Endothelial cell of umbilical vein (primary cell): ENCODE measurements around the gene CDT1. TPM values are rescaled to one million over a fixed set of nuclear protein-coding genes. Genes with fewer than 3 reads are reported as not detected.

ENCODE experiments used
- BruUV-seq: library from RNA; stranded (reverse); fragments of 400-500 nt; replicated peaks from 2 replicates; lab custom pipeline; 2021; lab: Mats Ljungman, UMichigan
- CTCF ChIA-PET: fragments of 300-600, 350-600 bp; sonication (Branson Sonifier 250); formaldehyde crosslinking; loops from one replicate; lab custom pipeline; 2021; ENCODE audit warnings: antibody characterized with exemption, inconsistent platforms; lab: Charles Lee
- POLR2A ChIA-PET: fragments of 300-600, 350-600 bp; sonication (Branson Sonifier 250); formaldehyde crosslinking; loops from one replicate; lab custom pipeline; 2021; ENCODE audit warnings: antibody characterized with exemption, inconsistent platforms; lab: Charles Lee
- DNase-seq: peaks from one replicate; pipeline ENCODE4 v3.0.0-alpha.2; 2011; ENCODE audit warnings: low read depth, low spot score
- FAIRE-seq: peaks from 2 replicates; lab custom pipeline; 2011; peaks lifted over from hg19 to GRCh38; lab: Jason Lieb, UNC
- H2AFZ ChIP-seq: 2 replicates; pipeline ENCODE4 v1.6.0; 2012; ENCODE audit warnings: low read depth, low read length, control low read depth, inconsistent platforms
- H3K27ac ChIP-seq: 2 replicates; pipeline ENCODE4 v1.5.1; 2011; ENCODE audit warnings: low read depth, mild to moderate bottlenecking, control low read depth, low read length, moderate library complexity; ENCODE audit not compliant: insufficient read depth
- H3K27me3 ChIP-seq, 2 experiments: 2 replicates each; pipeline versions ENCODE4 v1.6.0 to v1.6.1; 2011; ENCODE audit warnings: low read length in 2 of 2, mixed read lengths in 1 of 2; ENCODE audit not compliant: control insufficient read depth in 2 of 2, insufficient read depth in 2 of 2
- H3K36me3 ChIP-seq, 2 experiments: 2 replicates in 1 of 2; 3 replicates in 1 of 2; pipeline ENCODE4 v1.5.1; 2011; ENCODE audit warnings: low read length in 2 of 2, mild to moderate bottlenecking in 1 of 2, moderate library complexity in 1 of 2; ENCODE audit not compliant: control insufficient read depth in 2 of 2, insufficient read depth in 2 of 2; ENCODE audit errors: extremely low read depth in 1 of 2
- H3K4me1 ChIP-seq: 3 replicates; pipeline ENCODE4 v1.5.1; 2011; ENCODE audit warnings: mild to moderate bottlenecking, low read length; ENCODE audit not compliant: control insufficient read depth, insufficient read depth; ENCODE audit errors: extremely low read depth
- H3K4me2 ChIP-seq: 2 replicates; pipeline ENCODE4 v1.6.1; 2011; ENCODE audit warnings: low read length, control low read depth, mixed read lengths; ENCODE audit not compliant: insufficient read depth
- H3K4me3 ChIP-seq, 3 experiments: fragments of 200-600 bp in 1 of 3; sonication (generic), shearing (Covaris generic) in 1 of 3; replicated peaks in 1 of 3; 2 replicates each; pipeline ENCODE4 v1.5.1; 2011 to 2016; ENCODE audit warnings: control low read depth in 3 of 3, low read length in 3 of 3, mild to moderate bottlenecking in 2 of 3, inconsistent platforms in 1 of 3, low read depth in 1 of 3, moderate library complexity in 1 of 3; ENCODE audit not compliant: insufficient read depth in 1 of 3
- H3K79me2 ChIP-seq: 2 replicates; pipeline ENCODE4 v1.6.0; 2012; ENCODE audit warnings: low read length, inconsistent platforms; ENCODE audit not compliant: control insufficient read depth, insufficient read depth
- H3K9ac ChIP-seq: replicated peaks from 2 replicates; pipeline ENCODE3; 2011; ENCODE audit warnings: low read length, control low read depth; ENCODE audit not compliant: insufficient read depth; ENCODE audit errors: extremely low read depth
- H3K9me1 ChIP-seq: replicated peaks from 3 replicates; pipeline ENCODE4 v1.6.0; 2011; ENCODE audit warnings: mild to moderate bottlenecking, low read length; ENCODE audit not compliant: control insufficient read depth, insufficient read depth; ENCODE audit errors: extremely low read depth
- H3K9me3 ChIP-seq: replicated peaks from 2 replicates; pipeline ENCODE4 v1.5.1; 2012; ENCODE audit warnings: low read length, inconsistent platforms; ENCODE audit not compliant: control insufficient read depth, insufficient read depth
- H4K20me1 ChIP-seq: replicated peaks from 2 replicates; pipeline ENCODE3; 2011; ENCODE audit warnings: mild to moderate bottlenecking, low read length; ENCODE audit not compliant: control insufficient read depth, insufficient read depth; ENCODE audit errors: extremely low read depth
- CTCF ChIP-seq, 2 donors: IDR thresholded peaks; 1 replicate in 1 of 2; 2 replicates in 1 of 2; pipeline ENCODE4 v1.5.1; 2011; ENCODE audit warnings: low read length in 2 of 2, mild to moderate bottlenecking in 2 of 2, moderate library complexity in 2 of 2, control low read depth in 1 of 2, inconsistent platforms in 1 of 2, low read depth in 1 of 2; ENCODE audit not compliant: insufficient read depth in 1 of 2; ENCODE audit errors: extremely low read depth in 1 of 2
- EZH2 ChIP-seq: IDR thresholded peaks from 2 replicates; pipeline ENCODE4 v1.6.1; 2012; ENCODE audit warnings: borderline replicate concordance, low read depth, mild to moderate bottlenecking, moderate library complexity, low read length, inconsistent platforms; ENCODE audit not compliant: severe bottlenecking
- FOS ChIP-seq: IDR thresholded peaks from 2 replicates; pipeline ENCODE4 v1.6.1; 2011; ENCODE audit warnings: mild to moderate bottlenecking, low read length, moderate library complexity, borderline replicate concordance; ENCODE audit not compliant: insufficient read depth
- GATA2 ChIP-seq: IDR thresholded peaks from 2 replicates; pipeline ENCODE4 v1.7.0; 2011; ENCODE audit warnings: low read depth, mild to moderate bottlenecking, moderate library complexity, mixed read lengths, low read length; ENCODE audit not compliant: insufficient read length, insufficient read depth
- JUN ChIP-seq: IDR thresholded peaks from 2 replicates; pipeline ENCODE4 v1.6.1; 2011; ENCODE audit warnings: borderline replicate concordance, low read depth; ENCODE audit not compliant: insufficient read length, insufficient read depth
- MAX ChIP-seq: IDR thresholded peaks from 2 replicates; pipeline ENCODE4 v1.6.1; 2011; ENCODE audit not compliant: insufficient read depth, insufficient read length
- MYC ChIP-seq: IDR thresholded peaks from one replicate; pipeline ENCODE4 v1.6.1; 2011; ENCODE audit warnings: mild to moderate bottlenecking, low read depth, low read length
- POLR2A ChIP-seq: IDR thresholded peaks from 2 replicates; pipeline ENCODE4 v1.6.1; 2012; ENCODE audit warnings: low read depth, mild to moderate bottlenecking, control low read depth, low read length
- POLR2AphosphoS5 ChIP-seq: IDR thresholded peaks from 2 replicates; pipeline ENCODE4 v1.6.1; 2012; ENCODE audit warnings: low read depth, mild to moderate bottlenecking, control low read depth, low read length, moderate library complexity; ENCODE audit not compliant: insufficient read depth
- dilution Hi-C: fragments of 300-500 bp; cut with MboI; formaldehyde crosslinking; loops from one replicate; pipeline ENCODE4 v1.15.0; 2019; ENCODE audit warnings: low sequenced_read_pairs; ENCODE audit not compliant: extremely low pct_ligation_motif_present
- intact Hi-C: fragments of 100-400 bp; cut with micrococcal nuclease; formaldehyde crosslinking; loops from one replicate; pipeline ENCODE4 v1.10.0; 2022
- polyA plus RNA-seq, 4 experiments: library from polyadenylated mRNA; depleted of rRNA in 3 of 4; stranded (reverse) in 3 of 4; unstranded in 1 of 4; fragments of >200 nt; gene quantifications; 2 replicates each; pipeline versions ENCODE4 v1.2.1 to v1.2.3, GENCODE V29; 2011 to 2012; ENCODE audit warnings: missing spikeins in 1 of 4
- total RNA-seq: library from RNA; stranded (reverse); gene quantifications from 2 replicates; pipeline ENCODE4 v1.2.3, GENCODE V29; 2021

Gene CDT1
- total and polyA plus RNA-seq, 2 donors (not counting 3 experiments of a cell fraction or from before 2014, with no cell fraction given) = 15.6 to 30.6 TPM

GRCh38 chr16:88812513-88813268, 9.1 kb downstream of the CDT1 start:
- peak overlapping the region; percentile 85 for H3K4me2 ChIP-seq
- H3K27me3 ChIP-seq = no peaks in the 10 kb centered on the region
- H3K9ac ChIP-seq = peak overlapping the region; percentile 42
- dilution Hi-C loops (no loop called here), intact Hi-C loops (loop anchor here (1.0 to 5.0 kb wide), 2 partner anchors 45 to 110 kb away; partner anchors contain the start of gene TRAPPC2L)
- H3K27ac ChIP-seq = peak overlapping the region; percentile 49
- no TSS peak for BruUV-seq
- H3K9me3 ChIP-seq = no peaks in the 10 kb centered on the region
- FAIRE-seq (no peak), DNase-seq (no peak)
- peak overlapping the region; percentile 96 for H2AFZ ChIP-seq
- peaks cover 17% of the 10 kb centered on the region for H3K4me1 ChIP-seq
- TF ChIP-seq MYC (no peak), MAX (no peak), JUN (no peak), POLR2AphosphoS5 (no peak), FOS (no peak), POLR2A (no peak), CTCF (IDR thresholded peaks at IDR 0.05; ENCODE audit: extremely low read depth in 1 of 2, insufficient read depth in 1 of 2, low read depth in 1 of 2, low read length in 2 of 2) (no peak), GATA2 (no peak), EZH2 (no peak)
- peaks cover 23% of the 10 kb centered on the region for H3K79me2 ChIP-seq
- ChIA-PET POLR2A (interaction anchor here (1.3 kb wide), 1 partner anchor 28 kb away, joined by 4 read pairs; the partner anchor contains the start of gene PIEZO1), CTCF (interaction anchor here (0.6 to 4.9 kb wide), 7 partner anchors 29 to 404 kb away, joined by 3 to 50 read pairs (median 14); partner anchors contain the start of genes GALNS, PIEZO1 and TRAPPC2L)
- H3K36me3 ChIP-seq = peaks cover 2 to 12% of the 10 kb centered on the region in 2 experiments
- peak overlapping the region; percentile 42 to 54 (median 52) for H3K4me3 ChIP-seq
- H4K20me1 ChIP-seq = no peaks in the 10 kb centered on the region
- no peaks in the 10 kb centered on the region for H3K9me1 ChIP-seq
